ENCODE data around the gene CACHD1. TPM values are rescaled to one million over a fixed set of nuclear protein-coding genes. Genes with fewer than 3 reads are reported as not detected.
"Not testable (repeated sequence)": the region's sequence is repeated elsewhere in the genome, so short reads cannot be mapped to it uniquely, and the experiment has no call there.

The CACHD1 gene
- total RNA-seq, 1 donor from 2014 or later: 0.11 TPM

DNA sequence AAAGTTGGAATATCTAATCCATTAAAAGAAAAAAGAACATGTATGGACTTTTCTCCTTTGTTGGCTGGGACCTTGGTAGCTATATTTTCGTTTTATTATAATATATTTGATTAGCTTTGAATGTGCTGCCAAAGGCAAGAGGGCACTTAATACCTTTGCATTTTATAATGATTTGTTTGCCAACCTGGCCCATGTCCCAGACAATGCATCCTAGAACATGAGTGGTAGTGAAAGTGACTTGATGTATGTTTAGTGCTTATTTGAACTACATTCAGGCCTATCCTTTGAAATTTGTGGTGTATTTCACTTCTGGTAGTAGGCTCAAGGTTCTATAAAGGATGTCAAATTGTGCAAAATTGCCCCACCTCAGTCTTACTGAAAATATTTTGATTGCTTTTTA is 25.9 kb downstream of the CACHD1 start:
- intact Hi-C loops (cut with micrococcal nuclease): no loop called here

DNA sequence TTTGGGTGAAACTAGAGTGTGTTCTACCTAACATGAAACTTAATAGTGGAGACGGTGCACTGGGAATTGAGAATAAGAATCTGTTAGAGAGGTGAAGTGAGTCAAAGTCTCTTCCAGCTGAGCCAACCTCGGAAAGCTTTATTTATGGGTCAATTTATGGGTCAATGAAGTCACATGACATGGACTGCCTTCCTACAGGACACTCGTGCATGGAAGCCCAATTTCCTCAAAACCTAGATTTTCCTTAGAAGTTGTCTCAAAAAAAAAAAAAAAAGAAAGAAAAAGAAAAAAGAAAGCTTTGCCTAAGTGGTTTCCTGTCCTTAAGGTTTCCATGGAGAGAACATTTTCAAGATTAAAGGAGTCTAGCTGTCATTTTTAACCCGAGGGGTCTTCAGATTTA is 26.7 kb downstream of the CACHD1 start:
- intact Hi-C loops (cut with micrococcal nuclease): no loop called here

GRCh38 chr1:64497088-64497883 is 27.4 kb downstream of the CACHD1 start:
- intact Hi-C loops (cut with micrococcal nuclease): no loop called here

GRCh38 chr1:64498325-64498724 is 28.4 kb downstream of the CACHD1 start:
- intact Hi-C loops (cut with micrococcal nuclease): no loop called here

DNA sequence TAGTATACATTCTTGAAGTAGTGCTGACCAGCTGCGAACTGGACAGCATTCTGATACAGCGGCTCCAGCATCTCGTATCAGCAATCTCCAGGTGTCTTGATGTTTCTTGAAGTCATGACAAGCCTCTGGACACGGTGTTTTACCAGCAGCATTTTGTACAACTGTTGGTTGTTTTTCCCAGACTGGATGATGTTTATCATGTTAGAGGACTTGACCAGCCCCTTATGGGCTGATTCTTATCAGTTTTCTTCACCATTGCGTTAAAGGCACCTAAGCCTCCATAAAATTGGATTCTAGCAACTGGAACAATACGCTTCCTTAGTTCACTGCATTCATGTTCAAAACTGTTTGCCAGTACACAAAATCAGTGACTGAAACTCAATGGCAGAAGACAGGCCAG is 29.1 kb downstream of the CACHD1 start:
- intact Hi-C loops (cut with micrococcal nuclease): no loop called here

DNA sequence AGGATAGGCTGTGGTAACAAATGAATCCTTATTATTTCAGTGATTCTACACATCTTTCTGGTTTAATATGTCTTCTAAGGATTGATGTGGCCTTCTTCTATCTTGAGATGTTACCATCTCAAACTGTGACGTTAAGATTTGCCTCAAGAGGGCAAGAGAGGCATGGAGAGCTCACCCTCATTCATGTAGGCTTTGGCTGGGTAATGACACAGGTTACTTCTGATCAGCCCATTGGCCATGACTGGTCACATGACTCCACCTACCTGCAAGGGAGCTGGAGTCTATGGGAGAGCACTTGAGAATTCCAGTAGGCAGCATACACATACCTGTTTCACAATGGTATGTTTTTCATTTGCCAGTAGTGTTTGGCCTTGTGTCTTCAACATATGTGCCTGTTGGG is 30.0 kb downstream of the CACHD1 start:
- intact Hi-C loops (cut with micrococcal nuclease): no loop called here

- intact Hi-C loops (cut with micrococcal nuclease): no loop called here
Measured at GRCh38 chr1:64502083-64502482, 32.2 kb downstream of the CACHD1 start.

DNA sequence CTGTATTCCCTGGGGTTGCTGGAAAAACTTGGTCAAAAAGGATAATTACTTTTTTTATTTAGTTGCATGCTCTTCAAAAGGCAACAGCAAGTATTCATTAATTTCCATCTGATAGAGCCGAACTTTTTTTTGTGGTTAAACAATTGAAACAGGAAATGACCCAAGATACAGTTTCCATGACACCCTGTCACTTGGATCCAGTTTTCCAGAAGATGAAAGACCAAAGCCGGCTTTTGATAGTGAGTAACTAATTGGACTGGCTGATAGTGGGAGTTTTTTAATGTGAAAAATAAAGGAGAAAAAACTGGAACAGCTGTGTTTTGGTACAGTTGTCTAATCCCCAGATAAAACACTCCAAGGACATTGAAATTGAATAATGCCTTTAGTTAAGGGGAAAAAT is 33.0 kb downstream of the CACHD1 start:
- intact Hi-C loops (cut with micrococcal nuclease): no loop called here

DNA sequence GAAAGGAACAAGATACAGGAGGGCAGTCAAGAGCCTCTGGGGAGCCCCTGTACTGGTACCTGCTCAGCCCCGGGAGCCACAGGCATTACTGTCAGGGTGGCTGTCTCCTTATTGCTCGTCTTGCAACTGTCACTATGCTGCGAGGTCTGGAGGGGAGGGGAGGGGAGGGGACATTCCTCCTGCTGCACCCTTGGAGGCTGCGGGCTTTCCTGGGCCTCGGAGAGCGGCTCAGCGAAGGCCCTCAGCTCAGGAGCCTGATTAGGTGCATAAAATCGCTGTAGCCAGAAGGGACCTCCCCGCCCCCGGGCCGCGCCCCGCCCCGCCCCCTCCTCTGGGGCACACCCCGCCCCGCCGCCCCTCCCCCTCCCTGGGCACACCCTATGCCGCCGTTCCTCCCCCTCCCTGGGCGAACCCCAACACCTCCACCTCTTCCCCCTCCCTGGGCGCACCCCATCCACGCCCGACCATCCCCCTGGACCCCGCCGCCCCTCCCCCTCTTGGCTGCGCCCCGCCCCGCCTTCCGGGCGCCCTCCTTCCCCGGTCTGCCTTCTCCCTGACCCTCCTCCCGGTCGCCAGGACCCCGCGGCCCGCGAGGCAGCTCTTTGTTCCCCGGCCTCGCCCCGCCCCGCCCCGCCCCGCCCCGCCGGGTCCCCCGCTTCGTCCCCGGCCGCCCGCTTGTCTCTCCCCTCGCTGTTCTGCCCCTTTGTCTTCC is 35.5 kb downstream of the CACHD1 start:
- intact Hi-C loops (cut with micrococcal nuclease): loop anchor here (5.0 kb wide), 1 partner anchor 47 kb away; no protein-coding TSS in a partner anchor

GRCh38 chr1:64505944-64506655 is 36.2 kb downstream of the CACHD1 start:
- intact Hi-C loops (cut with micrococcal nuclease): loop anchor here (5.0 kb wide), 1 partner anchor 46 kb away; no protein-coding TSS in a partner anchor

DNA sequence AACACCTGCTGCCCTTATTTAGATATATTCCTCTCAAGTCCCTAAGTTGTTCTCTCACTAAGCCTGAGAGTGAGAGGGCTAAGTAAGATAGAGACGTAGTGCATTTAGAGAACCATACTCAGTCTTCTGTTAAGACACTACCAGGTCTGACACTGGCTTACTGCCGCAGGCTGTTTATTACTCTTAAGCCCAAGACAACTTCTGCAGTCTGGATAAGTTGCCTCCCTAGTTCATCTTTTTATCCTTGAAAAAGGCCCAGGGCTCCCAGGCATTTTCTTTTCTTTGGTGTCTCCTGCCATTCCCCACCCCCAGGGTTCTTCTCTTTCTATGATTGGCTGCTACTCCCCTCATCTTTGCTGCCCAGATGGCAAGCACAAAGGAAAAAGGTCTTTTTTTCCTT is 38.7 kb downstream of the CACHD1 start:
- intact Hi-C loops (cut with micrococcal nuclease): loop anchor here (5.0 kb wide), 1 partner anchor 44 kb away; no protein-coding TSS in a partner anchor

DNA sequence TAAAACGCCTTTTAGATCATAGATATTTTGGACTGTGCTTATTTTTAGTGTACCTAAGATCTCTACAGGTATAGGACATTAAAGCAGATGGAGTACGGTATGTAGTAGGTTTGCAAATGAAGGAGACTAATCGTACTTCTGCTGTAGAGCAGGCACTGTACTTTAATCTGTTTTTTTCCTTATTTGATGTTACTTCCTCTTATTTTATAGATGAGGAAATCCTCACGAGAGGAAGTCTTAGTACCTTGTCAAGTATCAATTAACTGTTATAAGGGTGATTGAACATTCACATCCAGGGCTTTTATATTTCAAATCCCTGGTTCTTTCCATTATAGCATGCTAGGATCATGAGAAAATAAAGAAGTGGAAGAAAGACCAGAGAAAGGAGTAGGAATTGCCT is 41.1 kb downstream of the CACHD1 start:
- intact Hi-C loops (cut with micrococcal nuclease): no loop called here

DNA sequence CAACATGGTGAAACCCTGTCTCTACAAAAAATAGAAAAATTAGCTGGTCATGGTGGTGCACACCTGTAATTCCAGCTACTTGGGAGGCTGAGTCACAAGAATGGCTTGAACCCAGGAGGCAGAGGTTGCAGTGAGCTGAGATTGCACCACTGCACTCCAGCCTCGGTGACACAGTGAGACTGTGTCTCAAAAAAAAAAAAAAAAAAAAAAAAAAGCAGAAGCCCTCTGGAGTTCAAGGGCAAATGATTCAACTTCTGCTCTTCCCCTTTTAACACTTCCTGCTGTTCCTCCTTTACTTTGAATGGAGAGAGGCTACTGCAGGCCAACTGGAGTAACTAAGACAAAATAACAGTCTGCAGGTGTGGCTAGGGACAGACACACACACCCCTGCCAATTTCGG is 42.3 kb downstream of the CACHD1 start:
- intact Hi-C loops (cut with micrococcal nuclease): not testable (repeated sequence)

- intact Hi-C loops (cut with micrococcal nuclease): no loop called here
Measured at GRCh38 chr1:64513545-64513944, 43.6 kb downstream of the CACHD1 start.

- intact Hi-C loops (cut with micrococcal nuclease): no loop called here
Measured at GRCh38 chr1:64514197-64514765, 44.4 kb downstream of the CACHD1 start.

GRCh38 chr1:64515427-64515826 is 45.5 kb downstream of the CACHD1 start:
- intact Hi-C loops (cut with micrococcal nuclease): no loop called here

DNA sequence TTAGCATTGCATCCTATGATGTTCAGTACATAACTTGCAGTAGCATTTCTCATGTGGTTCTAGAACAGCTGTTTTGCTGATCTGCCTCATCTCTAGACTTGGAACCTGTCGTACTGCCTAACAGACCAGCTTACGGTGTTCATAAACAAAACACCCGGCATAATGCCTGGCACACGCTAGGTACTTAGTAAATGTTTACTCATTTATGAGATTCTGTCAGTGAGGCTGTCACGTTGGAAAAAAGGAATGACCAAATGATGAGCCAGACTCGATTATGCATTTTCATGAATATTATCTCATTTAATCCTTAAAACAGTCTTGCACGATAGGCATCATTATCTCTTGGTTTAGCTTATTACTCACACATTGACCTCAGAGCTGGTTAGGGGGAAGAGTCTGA is 46.4 kb downstream of the CACHD1 start:
- intact Hi-C loops (cut with micrococcal nuclease): no loop called here

DNA sequence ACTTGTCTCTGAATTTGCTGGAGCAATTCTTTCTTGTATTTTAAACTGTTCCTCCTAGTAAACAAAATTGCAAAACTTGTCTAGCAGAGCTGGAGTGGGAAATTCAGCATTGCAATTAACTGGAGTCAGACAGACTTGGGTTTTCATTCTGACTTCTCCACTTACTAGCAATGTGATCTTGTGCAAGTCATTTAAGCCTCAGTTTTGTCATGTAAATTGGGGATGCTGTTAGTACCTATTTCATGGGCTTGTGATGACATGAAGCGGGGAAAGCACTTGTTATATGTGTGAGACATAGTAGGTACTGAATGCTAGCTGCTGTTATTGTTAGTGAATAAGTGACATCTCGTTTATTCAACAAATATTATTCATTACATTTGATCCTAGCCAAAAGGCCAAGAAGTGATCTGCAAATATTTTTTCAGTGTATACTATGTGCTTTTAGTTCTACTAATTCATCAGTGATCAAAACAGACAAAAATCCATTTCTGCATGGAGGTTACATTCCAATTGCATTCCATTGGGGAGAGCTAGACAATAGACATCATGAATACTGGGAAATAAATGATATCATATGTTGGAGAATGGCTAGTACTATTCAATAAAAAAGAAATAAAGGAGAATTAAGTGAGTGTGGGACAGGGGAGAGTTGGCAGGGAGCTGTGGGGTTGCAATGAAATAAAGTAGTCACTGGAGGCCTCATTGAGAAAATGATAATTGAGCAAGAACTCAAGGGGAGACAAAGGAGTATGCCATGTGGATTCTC is 47.1 kb downstream of the CACHD1 start:
- intact Hi-C loops (cut with micrococcal nuclease): no loop called here

- intact Hi-C loops (cut with micrococcal nuclease): no loop called here
Measured at GRCh38 chr1:64517640-64518039, 47.7 kb downstream of the CACHD1 start.

DNA sequence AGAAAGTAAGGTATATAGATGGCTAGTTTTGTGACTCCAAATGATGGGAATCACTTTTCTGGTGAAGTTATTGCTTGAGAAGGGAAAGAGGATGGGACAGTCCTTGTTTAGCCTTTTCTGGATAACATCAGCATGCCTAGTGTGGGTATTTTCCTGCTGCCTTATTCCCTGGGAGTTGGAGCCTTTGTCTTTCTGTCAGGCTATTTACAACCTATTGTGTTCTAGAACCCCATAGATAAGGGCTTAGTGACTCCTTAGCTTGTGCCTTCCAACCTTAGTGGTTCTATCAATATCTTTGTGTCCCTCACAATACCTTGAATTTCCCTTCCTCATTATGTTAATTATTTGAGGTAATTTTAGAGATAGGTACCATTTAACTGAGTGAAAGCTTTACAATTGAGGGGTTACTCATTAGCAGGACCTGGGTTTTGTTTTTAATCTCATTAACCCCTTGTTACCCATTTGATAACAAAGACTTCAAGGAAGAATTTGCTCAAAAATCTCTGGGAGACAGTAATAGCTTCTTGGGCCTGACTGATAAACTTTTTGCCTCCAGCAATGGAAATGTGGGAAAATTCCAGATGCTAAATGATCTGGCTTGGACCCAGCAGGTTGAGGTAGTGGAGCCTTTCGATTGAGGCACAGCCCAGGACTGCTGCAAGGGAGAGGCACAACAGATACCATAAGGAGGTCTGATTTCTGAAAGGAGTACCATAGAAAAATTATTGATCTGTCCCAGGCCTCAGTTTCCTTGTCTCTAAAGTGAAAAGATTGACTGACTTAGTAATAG is 49.0 kb downstream of the CACHD1 start:
- intact Hi-C loops (cut with micrococcal nuclease): no loop called here
